RWPE2 (cell line): Measurements from ENCODE around the gene SMIM45.

Experiments used
- ATAC-seq: fragments of 200-7000 bp; cut with Tn5 transposase; 3 replicates; pipeline ENCODE4 v1.9.1; 2021; ENCODE audit warnings: low read depth
- DNase-seq: peaks from one replicate; pipeline ENCODE4 v3.0.0-alpha.2; 2020; ENCODE audit warnings: low spot score
- H3K27ac ChIP-seq: fragments of 450-650 bp; 2 replicates; pipeline ENCODE4 v1.5.1; 2017; ENCODE audit warnings: mild to moderate bottlenecking; ENCODE audit not compliant: poor library complexity, severe bottlenecking
- H3K27me3 ChIP-seq: fragments of 250-450 bp; sonication (Bioruptor Pico); 2 replicates; pipeline ENCODE4 v1.5.1; 2021; ENCODE audit warnings: mild to moderate bottlenecking, moderate library complexity; ENCODE audit not compliant: insufficient read depth, poor library complexity, severe bottlenecking
- H3K36me3 ChIP-seq: fragments of 250-450 bp; sonication (Bioruptor Pico); 2 replicates; pipeline ENCODE4 v1.5.1; 2020; ENCODE audit warnings: low read depth, mild to moderate bottlenecking, moderate library complexity
- H3K4me1 ChIP-seq: fragments of 250-450 bp; sonication (Bioruptor Pico); 2 replicates; pipeline ENCODE4 v1.5.1; 2021; ENCODE audit warnings: mild to moderate bottlenecking, moderate library complexity; ENCODE audit not compliant: insufficient read depth, poor library complexity, severe bottlenecking
- H3K4me3 ChIP-seq: fragments of 250-450 bp; sonication (Bioruptor Pico); 2 replicates; pipeline ENCODE4 v1.5.1; 2021; ENCODE audit warnings: mild to moderate bottlenecking, moderate library complexity; ENCODE audit not compliant: severe bottlenecking
- H3K9me3 ChIP-seq: fragments of 250-450 bp; sonication (Bioruptor Pico); 2 replicates; pipeline ENCODE4 v1.5.1; 2021; ENCODE audit warnings: mild to moderate bottlenecking, moderate library complexity; ENCODE audit not compliant: severe bottlenecking
- CTCF ChIP-seq: fragments of 450-650 bp; IDR thresholded peaks from one replicate; pipeline ENCODE4 v1.5.1; 2017; ENCODE audit warnings: mild to moderate bottlenecking, moderate library complexity; ENCODE audit not compliant: poor library complexity, severe bottlenecking

Gene SMIM45

GRCh38 chr22:41920271-41920976, 31.5 kb upstream of the SMIM45 start:
- TF ChIP-seq CTCF: no peak
- no peaks in the 10 kb centered on the region for H3K9me3 ChIP-seq
- peaks cover 17% of the 10 kb centered on the region for H3K27me3 ChIP-seq
- no peak overlapping the region for H3K27ac ChIP-seq
- no peak for DNase-seq
- no peak overlapping the region for H3K4me3 ChIP-seq
- H3K36me3 ChIP-seq: no peaks in the 10 kb centered on the region
- ATAC-seq: no peak
- peaks cover 6% of the 10 kb centered on the region for H3K4me1 ChIP-seq

- ATAC-seq: no peak
- Histone ChIP-seq H3K9me3 (no peaks in the 10 kb centered on the region), H3K27me3 (peaks cover 14% of the 10 kb centered on the region), H3K4me1 (peaks cover 6% of the 10 kb centered on the region), H3K4me3 (no peak overlapping the region), H3K36me3 (no peaks in the 10 kb centered on the region), H3K27ac (no peak overlapping the region)
- TF ChIP-seq CTCF: no peak
- DNase-seq: no peak
Observed at GRCh38 chr22:41922328-41922727, 29.6 kb upstream of the SMIM45 start.

GRCh38 chr22:41922940-41923594, 28.9 kb upstream of the SMIM45 start:
- H3K4me1 ChIP-seq: peaks cover 2% of the 10 kb centered on the region
- DNase-seq (no peak), ATAC-seq (no peak)
- H3K36me3 ChIP-seq: no peaks in the 10 kb centered on the region
- peaks cover 14% of the 10 kb centered on the region for H3K27me3 ChIP-seq
- H3K9me3 ChIP-seq: no peaks in the 10 kb centered on the region
- H3K27ac ChIP-seq: no peak overlapping the region
- no peak overlapping the region for H3K4me3 ChIP-seq
- TF ChIP-seq CTCF: no peak

GRCh38 chr22:41923595-41924276, 28.2 kb upstream of the SMIM45 start:
- Histone ChIP-seq H3K27ac (no peak overlapping the region), H3K36me3 (no peaks in the 10 kb centered on the region), H3K4me1 (no peaks in the 10 kb centered on the region), H3K4me3 (no peak overlapping the region), H3K27me3 (peaks cover 14% of the 10 kb centered on the region), H3K9me3 (no peaks in the 10 kb centered on the region)
- no peak for TF ChIP-seq CTCF
- no peak for DNase-seq
- ATAC-seq: no peak
